ENCODE data around the gene PCSK1.
"Not testable (repeated sequence)": the region's sequence is repeated elsewhere in the genome, so short reads cannot be mapped to it uniquely, and the experiment has no call there.

The PCSK1 gene

DNA sequence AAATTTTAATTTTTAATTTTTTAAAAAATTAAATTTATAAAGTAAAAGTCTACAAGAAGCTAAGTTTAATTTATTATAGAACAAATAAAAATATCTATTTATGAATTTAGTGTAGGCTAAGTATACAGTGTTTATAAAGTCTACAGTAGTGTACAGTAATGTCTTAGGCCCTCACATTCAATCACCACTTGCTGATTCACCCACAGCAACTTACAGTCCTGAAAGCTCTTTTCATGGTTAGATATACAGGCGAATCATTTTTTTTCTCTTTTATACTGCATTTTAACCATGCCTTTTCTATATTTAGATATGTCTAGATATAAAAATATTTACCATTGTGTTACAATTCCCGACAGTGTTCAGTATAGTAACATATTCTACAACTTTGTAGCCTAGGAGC, 55.9 kb downstream of the PCSK1 start:
- DNase-seq, result no peak
- POLR2A ChIA-PET, result no interaction called here
- Histone ChIP-seq H3K36me3 (ENCODE audit: control insufficient read depth in 4 of 4, insufficient read depth in 4 of 4, low read length in 3 of 4) (no peaks in the 10 kb centered on the region), H3K4me3 (ENCODE audit: control insufficient read depth in 1 of 7, extremely low read depth in 1 of 7, insufficient read depth in 4 of 7, low read depth in 2 of 7, low read length in 6 of 7) (no peak overlapping the region), H3K27me3 (replicated peaks in 2 of 5; ENCODE audit: control insufficient read depth in 4 of 5, insufficient read depth in 5 of 5, low read length in 4 of 5) (peaks cover 0 to 1% (median 0%) of the 10 kb centered on the region in 5 experiments), H3K4me1 (ENCODE audit: control extremely low read depth in 1 of 4, control insufficient read depth in 4 of 4, insufficient read depth in 4 of 4, low read length in 3 of 4) (no peaks in the 10 kb centered on the region), H3K27ac (ENCODE audit: insufficient read depth in 1 of 2, low read depth in 1 of 2, low read length in 2 of 2, poor library complexity in 1 of 2, severe bottlenecking in 2 of 2) (no peak overlapping the region), H3K9me3 (ENCODE audit: control extremely low read depth in 1 of 5, control insufficient read depth in 4 of 5, insufficient read depth in 2 of 5, low read depth in 1 of 5, low read length in 4 of 5) (no peaks in the 10 kb centered on the region)
- CTCF ChIA-PET, result no interaction called here
- no CpG with 5 or more reads among the region's 2 CpGs for WGBS (ENCODE audit: insufficient coverage)

DNA sequence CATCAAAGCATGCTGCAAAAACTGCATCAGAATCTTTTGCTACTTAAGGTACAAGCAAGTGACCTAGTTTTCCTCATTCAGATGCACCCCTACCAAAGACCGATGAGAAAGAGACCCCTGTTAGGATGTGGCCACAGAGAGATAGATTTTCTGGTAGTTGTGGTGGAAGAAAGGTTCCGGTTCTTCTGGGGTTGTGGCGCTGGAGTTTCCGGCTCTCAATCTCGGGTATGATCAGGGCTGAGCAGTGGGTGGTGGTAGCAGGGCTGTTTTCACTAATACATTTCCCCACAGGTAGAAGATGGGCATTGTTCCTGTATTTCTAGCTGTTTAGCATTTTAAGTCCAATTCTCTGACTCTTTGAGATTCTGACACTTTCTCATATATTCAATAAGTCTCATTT, 58.4 kb downstream of the PCSK1 start:
- ChIA-PET POLR2A (no interaction called here), CTCF (interaction anchor here (0.7 to 0.9 kb wide), 2 partner anchors 30 to 226 kb away, joined by 3 read pairs; no protein-coding TSS in a partner anchor)
- DNase-seq, result peak in 2 of 3 donors; percentile 0 to 1
- peaks cover 0 to 1% (median 0%) of the 10 kb centered on the region in 5 experiments for H3K27me3 ChIP-seq (replicated peaks in 2 of 5; ENCODE audit: control insufficient read depth in 4 of 5, insufficient read depth in 5 of 5, low read length in 4 of 5)
- no peaks in the 10 kb centered on the region for H3K36me3 ChIP-seq (ENCODE audit: control insufficient read depth in 4 of 4, insufficient read depth in 4 of 4, low read length in 3 of 4)
- no peaks in the 10 kb centered on the region for H3K9me3 ChIP-seq (ENCODE audit: control extremely low read depth in 1 of 5, control insufficient read depth in 4 of 5, insufficient read depth in 2 of 5, low read depth in 1 of 5, low read length in 4 of 5)
- WGBS (ENCODE audit: insufficient coverage), result 96% methylated on average over 4 of the region's 5 CpGs
- H3K4me1 ChIP-seq (ENCODE audit: control extremely low read depth in 1 of 4, control insufficient read depth in 4 of 4, insufficient read depth in 4 of 4, low read length in 3 of 4), result no peaks in the 10 kb centered on the region
- no peak overlapping the region for H3K27ac ChIP-seq (ENCODE audit: insufficient read depth in 1 of 2, low read depth in 1 of 2, low read length in 2 of 2, poor library complexity in 1 of 2, severe bottlenecking in 2 of 2)
- no peak overlapping the region for H3K4me3 ChIP-seq (ENCODE audit: control insufficient read depth in 1 of 7, extremely low read depth in 1 of 7, insufficient read depth in 4 of 7, low read depth in 2 of 7, low read length in 6 of 7)

DNA sequence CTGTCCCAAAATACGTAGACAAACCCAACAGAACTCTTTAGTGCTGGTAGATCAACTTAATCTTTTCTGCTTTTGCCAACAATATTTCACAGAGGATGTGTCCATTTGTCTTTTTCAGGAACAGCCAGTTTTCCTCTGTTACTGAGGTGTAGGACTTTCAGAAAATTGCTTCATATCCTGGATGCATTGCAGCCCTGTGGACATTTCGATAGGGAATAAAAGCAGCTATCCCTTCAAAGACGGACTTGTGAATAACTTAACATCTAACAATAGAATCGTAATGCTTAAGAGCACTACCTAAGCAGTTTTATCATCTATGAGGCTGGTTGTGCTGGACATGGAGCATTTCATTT, 59.7 kb downstream of the PCSK1 start:
- no peaks in the 10 kb centered on the region for H3K36me3 ChIP-seq (ENCODE audit: control insufficient read depth in 4 of 4, insufficient read depth in 4 of 4, low read length in 3 of 4)
- no peaks in the 10 kb centered on the region for H3K4me1 ChIP-seq (ENCODE audit: control extremely low read depth in 1 of 4, control insufficient read depth in 4 of 4, insufficient read depth in 4 of 4, low read length in 3 of 4)
- no peak for DNase-seq
- H3K27ac ChIP-seq (ENCODE audit: insufficient read depth in 1 of 2, low read depth in 1 of 2, low read length in 2 of 2, poor library complexity in 1 of 2, severe bottlenecking in 2 of 2), result no peak overlapping the region
- H3K4me3 ChIP-seq (ENCODE audit: control insufficient read depth in 1 of 7, extremely low read depth in 1 of 7, insufficient read depth in 4 of 7, low read depth in 2 of 7, low read length in 6 of 7), result no peak overlapping the region
- ChIA-PET POLR2A (no interaction called here), CTCF (no interaction called here)
- no peaks in the 10 kb centered on the region for H3K9me3 ChIP-seq (ENCODE audit: control extremely low read depth in 1 of 5, control insufficient read depth in 4 of 5, insufficient read depth in 2 of 5, low read depth in 1 of 5, low read length in 4 of 5)
- 100% methylated on average over 2 of the region's 4 CpGs for WGBS (ENCODE audit: insufficient coverage)
- H3K27me3 ChIP-seq (replicated peaks in 2 of 5; ENCODE audit: control insufficient read depth in 4 of 5, insufficient read depth in 5 of 5, low read length in 4 of 5), result peaks cover 0 to 1% (median 0%) of the 10 kb centered on the region in 5 experiments

DNA sequence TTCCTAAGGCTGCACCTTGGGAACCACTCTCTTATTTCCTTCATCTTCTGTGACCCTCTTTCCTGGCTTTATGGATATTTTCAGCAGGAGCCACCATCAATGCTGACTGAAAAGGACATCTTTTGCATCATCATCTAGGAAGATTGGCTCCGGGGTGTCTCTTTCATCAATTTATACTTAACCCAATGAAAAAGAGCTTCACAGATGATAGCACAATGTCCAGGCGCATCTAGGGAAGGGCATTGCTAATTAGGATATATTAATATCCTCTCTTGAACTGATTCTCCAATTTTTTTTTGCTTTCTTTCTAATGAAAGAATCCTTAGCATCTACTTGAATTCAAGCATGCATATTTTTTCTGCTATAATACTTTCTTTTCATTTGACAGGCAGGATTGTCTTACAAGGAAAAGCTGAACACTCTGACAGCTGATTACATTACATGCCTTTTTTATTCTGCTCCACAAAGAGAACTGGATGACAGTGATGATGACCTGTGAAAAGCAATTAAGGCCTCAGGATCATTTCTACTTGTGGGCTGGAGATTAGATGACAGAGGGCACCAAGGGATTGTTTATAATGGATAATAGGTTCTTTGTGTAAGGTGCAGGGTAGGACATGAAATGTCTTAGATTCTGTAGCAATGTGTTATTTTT, 60.2 kb downstream of the PCSK1 start:
- Histone ChIP-seq H3K27ac (ENCODE audit: insufficient read depth in 1 of 2, low read depth in 1 of 2, low read length in 2 of 2, poor library complexity in 1 of 2, severe bottlenecking in 2 of 2) (no peak overlapping the region), H3K4me3 (ENCODE audit: control insufficient read depth in 1 of 7, extremely low read depth in 1 of 7, insufficient read depth in 4 of 7, low read depth in 2 of 7, low read length in 6 of 7) (no peak overlapping the region), H3K27me3 (replicated peaks in 2 of 5; ENCODE audit: control insufficient read depth in 4 of 5, insufficient read depth in 5 of 5, low read length in 4 of 5) (peaks cover 0 to 1% (median 0%) of the 10 kb centered on the region in 5 experiments), H3K4me1 (ENCODE audit: control extremely low read depth in 1 of 4, control insufficient read depth in 4 of 4, insufficient read depth in 4 of 4, low read length in 3 of 4) (no peaks in the 10 kb centered on the region), H3K9me3 (ENCODE audit: control extremely low read depth in 1 of 5, control insufficient read depth in 4 of 5, insufficient read depth in 2 of 5, low read depth in 1 of 5, low read length in 4 of 5) (no peaks in the 10 kb centered on the region), H3K36me3 (ENCODE audit: control insufficient read depth in 4 of 4, insufficient read depth in 4 of 4, low read length in 3 of 4) (no peaks in the 10 kb centered on the region)
- CTCF ChIA-PET, result no interaction called here
- WGBS (ENCODE audit: insufficient coverage), result no CpG with 5 or more reads among the region's 2 CpGs
- POLR2A ChIA-PET, result no interaction called here
- no peak for DNase-seq

DNA sequence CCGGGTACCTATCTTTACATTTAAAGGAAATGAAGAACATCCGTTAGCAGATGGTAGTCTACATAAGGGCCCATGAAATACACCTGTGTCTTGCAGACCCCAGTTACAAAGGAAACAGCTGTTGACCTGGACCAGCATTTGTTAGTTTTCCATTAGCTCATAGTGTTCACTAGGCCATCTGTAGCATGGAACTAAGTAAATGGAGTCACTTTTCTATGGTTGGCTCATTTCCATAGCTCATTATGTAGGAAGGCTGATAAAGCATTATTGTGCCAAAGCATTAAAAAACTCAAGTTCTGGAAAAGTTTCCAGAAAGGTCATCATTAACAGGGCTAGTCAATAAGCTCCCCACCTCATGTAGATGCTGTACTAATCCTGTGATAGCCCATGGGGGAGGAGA, 62.1 kb downstream of the PCSK1 start:
- WGBS (ENCODE audit: insufficient coverage), result 100% methylated on average over 2 of the region's 2 CpGs
- Histone ChIP-seq H3K4me3 (ENCODE audit: control insufficient read depth in 1 of 7, extremely low read depth in 1 of 7, insufficient read depth in 4 of 7, low read depth in 2 of 7, low read length in 6 of 7) (no peak overlapping the region), H3K9me3 (ENCODE audit: control extremely low read depth in 1 of 5, control insufficient read depth in 4 of 5, insufficient read depth in 2 of 5, low read depth in 1 of 5, low read length in 4 of 5) (no peaks in the 10 kb centered on the region), H3K36me3 (ENCODE audit: control insufficient read depth in 4 of 4, insufficient read depth in 4 of 4, low read length in 3 of 4) (no peaks in the 10 kb centered on the region), H3K27me3 (replicated peaks in 2 of 5; ENCODE audit: control insufficient read depth in 4 of 5, insufficient read depth in 5 of 5, low read length in 4 of 5) (peaks cover 0 to 1% (median 0%) of the 10 kb centered on the region in 5 experiments), H3K27ac (ENCODE audit: insufficient read depth in 1 of 2, low read depth in 1 of 2, low read length in 2 of 2, poor library complexity in 1 of 2, severe bottlenecking in 2 of 2) (no peak overlapping the region), H3K4me1 (ENCODE audit: control extremely low read depth in 1 of 4, control insufficient read depth in 4 of 4, insufficient read depth in 4 of 4, low read length in 3 of 4) (no peaks in the 10 kb centered on the region)
- CTCF ChIA-PET, result interaction anchor here (0.9 kb wide), 1 partner anchor 26 kb away, joined by 3 read pairs; no protein-coding TSS in a partner anchor
- DNase-seq, result no peak
- POLR2A ChIA-PET, result no interaction called here

DNA sequence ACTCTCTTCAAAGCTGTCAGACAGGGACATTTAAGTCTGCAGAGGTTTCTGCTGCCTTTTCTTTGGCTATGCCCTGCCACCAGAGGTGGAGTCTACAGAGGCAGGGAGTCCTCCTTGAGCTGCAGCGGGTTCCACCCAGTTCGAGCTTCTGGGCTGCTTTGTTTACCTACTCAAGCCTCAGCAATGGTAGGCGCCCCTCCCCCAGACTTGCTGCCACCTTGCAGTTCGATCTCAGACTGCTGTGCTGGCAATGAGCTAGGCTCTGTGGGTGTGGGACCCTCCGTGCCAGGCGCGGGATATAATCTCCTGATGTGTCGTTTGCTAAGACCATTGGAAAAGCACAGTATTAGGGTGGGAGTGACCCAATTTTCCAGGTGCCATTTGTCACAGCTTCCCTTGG, 65.7 kb downstream of the PCSK1 start:
- H3K4me1 ChIP-seq (ENCODE audit: control extremely low read depth in 1 of 4, control insufficient read depth in 4 of 4, insufficient read depth in 4 of 4, low read length in 3 of 4); H3K36me3 ChIP-seq (ENCODE audit: control insufficient read depth in 4 of 4, insufficient read depth in 4 of 4, low read length in 3 of 4); H3K27me3 ChIP-seq (replicated peaks in 2 of 5; ENCODE audit: control insufficient read depth in 4 of 5, insufficient read depth in 5 of 5, low read length in 4 of 5); H3K9me3 ChIP-seq (ENCODE audit: control extremely low read depth in 1 of 5, control insufficient read depth in 4 of 5, insufficient read depth in 2 of 5, low read depth in 1 of 5, low read length in 4 of 5); DNase-seq; CTCF ChIA-PET; POLR2A ChIA-PET; H3K4me3 ChIP-seq (ENCODE audit: control insufficient read depth in 1 of 7, extremely low read depth in 1 of 7, insufficient read depth in 4 of 7, low read depth in 2 of 7, low read length in 6 of 7); H3K27ac ChIP-seq (ENCODE audit: insufficient read depth in 1 of 2, low read depth in 1 of 2, low read length in 2 of 2, poor library complexity in 1 of 2, severe bottlenecking in 2 of 2): not testable (repeated sequence)
- WGBS (ENCODE audit: insufficient coverage), result 99% methylated on average over 8 of the region's 8 CpGs

DNA sequence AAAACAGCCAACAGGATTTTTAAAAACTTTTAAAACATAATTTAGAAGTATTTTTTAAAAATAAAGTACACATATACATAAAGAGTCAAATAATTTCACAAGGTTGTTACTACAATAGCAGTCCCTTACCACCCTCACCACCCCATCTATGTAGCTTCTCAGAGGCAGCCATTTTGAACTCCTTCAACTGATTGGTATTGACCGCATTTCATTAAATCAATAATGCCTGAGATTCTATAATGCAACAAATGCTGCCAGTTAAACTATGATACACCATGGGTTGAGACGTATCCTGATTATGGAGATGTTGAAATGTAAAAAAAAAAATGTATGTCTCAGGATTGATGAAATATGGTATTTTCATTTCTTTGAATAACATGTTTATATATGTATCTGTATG, 78.8 kb downstream of the PCSK1 start:
- Histone ChIP-seq H3K9me3 (ENCODE audit: control extremely low read depth in 1 of 5, control insufficient read depth in 4 of 5, insufficient read depth in 2 of 5, low read depth in 1 of 5, low read length in 4 of 5) (no peaks in the 10 kb centered on the region), H3K27me3 (replicated peaks in 2 of 5; ENCODE audit: control insufficient read depth in 4 of 5, insufficient read depth in 5 of 5, low read length in 4 of 5) (no peaks in the 10 kb centered on the region), H3K27ac (ENCODE audit: insufficient read depth in 1 of 2, low read depth in 1 of 2, low read length in 2 of 2, poor library complexity in 1 of 2, severe bottlenecking in 2 of 2) (no peak overlapping the region), H3K4me1 (ENCODE audit: control extremely low read depth in 1 of 4, control insufficient read depth in 4 of 4, insufficient read depth in 4 of 4, low read length in 3 of 4) (no peaks in the 10 kb centered on the region), H3K4me3 (ENCODE audit: control insufficient read depth in 1 of 7, extremely low read depth in 1 of 7, insufficient read depth in 4 of 7, low read depth in 2 of 7, low read length in 6 of 7) (no peak overlapping the region), H3K36me3 (ENCODE audit: control insufficient read depth in 4 of 4, insufficient read depth in 4 of 4, low read length in 3 of 4) (no peaks in the 10 kb centered on the region)
- no peak for DNase-seq
- ChIA-PET POLR2A (no interaction called here), CTCF (no interaction called here)
- no CpG with 5 or more reads among the region's 2 CpGs for WGBS (ENCODE audit: insufficient coverage)
